Activated T-cell treated with anti-CD3 and anti-CD28 coated beads for 48 hours (primary cell): ENCODE results near the gene SLC35E4.
"Not testable (repeated sequence)": the region's sequence is repeated elsewhere in the genome, so short reads cannot be mapped to it uniquely, and the experiment has no call there.

ENCODE experiments used
- DNase-seq: peaks from one replicate; pipeline ENCODE4 v3.0.0-alpha.2; 2020; ENCODE audit warnings: low read depth

Gene SLC35E4

GRCh38 chr22:30611197-30611596 is 24.4 kb upstream of the SLC35E4 start:
- no peak for DNase-seq

GRCh38 chr22:30612789-30613188 is 22.8 kb upstream of the SLC35E4 start:
- no peak for DNase-seq

DNA sequence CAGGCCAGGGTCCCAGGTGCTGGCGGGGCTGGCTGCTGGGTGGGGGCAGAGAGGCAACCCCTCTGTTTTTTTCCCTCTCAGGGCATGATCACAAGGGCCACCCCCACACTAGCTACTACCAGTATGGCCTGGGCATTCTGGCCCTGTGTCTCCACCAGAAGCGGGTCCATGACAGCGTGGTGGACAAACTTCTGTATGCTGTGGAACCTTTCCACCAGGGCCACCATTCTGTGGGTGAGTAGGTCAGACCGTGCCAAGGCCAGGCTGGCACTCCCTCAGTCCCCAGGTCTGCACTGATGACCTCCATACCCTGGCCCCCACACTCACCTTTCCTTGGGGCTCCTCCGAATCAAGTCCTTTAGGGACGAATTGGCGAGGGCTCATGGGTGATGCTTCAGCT is 21.3 kb upstream of the SLC35E4 start:
- DNase-seq = no peak

DNA sequence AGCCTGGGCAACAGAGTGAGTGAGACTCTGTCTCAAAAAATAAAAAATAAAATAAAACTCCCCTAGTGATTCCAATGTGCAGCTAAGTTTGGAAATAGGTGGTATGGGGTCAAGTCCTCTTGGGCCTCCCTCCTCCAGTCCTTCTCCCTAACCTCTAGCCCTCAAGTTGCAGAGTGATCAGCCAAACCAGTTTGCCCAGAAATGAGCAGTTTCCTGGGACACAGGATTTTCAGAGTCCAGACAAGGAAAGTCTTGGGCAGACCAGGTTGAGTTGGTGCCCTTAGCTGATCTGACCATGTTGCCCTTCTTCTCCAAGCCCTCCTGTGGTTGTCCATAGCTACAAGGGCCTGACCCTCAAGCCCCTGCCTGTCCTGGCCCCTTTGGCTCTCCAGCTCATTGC is 20.7 kb upstream of the SLC35E4 start:
- DNase-seq = no peak

DNA sequence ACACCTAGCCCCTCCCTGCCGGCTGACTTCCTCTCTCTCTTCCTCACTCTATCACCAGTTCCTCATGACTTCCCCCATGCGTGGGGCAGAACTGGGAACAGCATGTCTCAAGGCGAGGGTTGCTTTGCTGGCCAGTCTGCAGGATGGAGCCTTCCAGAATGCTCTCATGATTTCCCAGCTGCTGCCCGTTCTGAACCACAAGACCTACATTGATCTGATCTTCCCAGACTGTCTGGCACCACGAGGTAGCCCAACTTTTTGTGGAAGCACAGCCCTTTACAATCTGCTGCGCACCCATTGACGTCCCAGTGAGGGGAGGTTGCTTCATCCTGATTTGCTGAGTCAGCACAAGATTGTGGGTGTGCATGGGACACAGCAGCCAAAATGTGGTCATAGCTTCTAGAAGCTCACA is 20.0 kb upstream of the SLC35E4 start:
- no peak for DNase-seq

DNA sequence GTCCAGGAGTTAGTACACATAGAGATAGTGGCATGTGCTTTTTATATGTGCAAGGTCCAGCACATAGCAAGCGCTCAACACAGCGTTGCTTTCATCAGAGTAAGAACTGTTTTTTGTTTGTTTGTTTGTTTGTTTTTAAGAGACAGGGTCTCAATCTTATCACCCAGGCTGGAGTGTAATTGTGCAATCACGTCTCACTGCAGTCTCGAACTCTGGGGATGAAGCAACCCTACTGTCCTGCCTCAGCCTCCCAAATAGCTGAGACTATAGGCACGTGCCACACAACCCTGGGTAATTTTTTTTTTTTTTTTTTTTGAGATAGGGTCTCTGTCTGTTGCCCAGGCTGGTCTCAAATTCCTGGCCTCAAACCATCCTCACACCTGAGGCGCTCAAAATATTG is 17.8 kb upstream of the SLC35E4 start:
- no peak for DNase-seq

- not testable (repeated sequence) for DNase-seq
Measured at GRCh38 chr22:30619909-30620308, 15.7 kb upstream of the SLC35E4 start.

DNA sequence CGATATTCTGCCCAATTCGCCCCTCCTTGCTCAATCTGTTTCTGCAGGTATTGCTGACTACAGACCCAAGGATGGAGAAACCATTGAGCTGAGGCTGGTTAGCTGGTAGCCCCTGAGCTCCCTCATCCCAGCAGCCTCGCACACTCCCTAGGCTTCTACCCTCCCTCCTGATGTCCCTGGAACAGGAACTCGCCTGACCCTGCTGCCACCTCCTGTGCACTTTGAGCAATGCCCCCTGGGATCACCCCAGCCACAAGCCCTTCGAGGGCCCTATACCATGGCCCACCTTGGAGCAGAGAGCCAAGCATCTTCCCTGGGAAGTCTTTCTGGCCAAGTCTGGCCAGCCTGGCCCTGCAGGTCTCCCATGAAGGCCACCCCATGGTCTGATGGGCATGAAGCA is 9.2 kb upstream of the SLC35E4 start:
- no peak for DNase-seq

- DNase-seq = no peak
Measured at GRCh38 chr22:30627471-30627870, 8.1 kb upstream of the SLC35E4 start.

DNA sequence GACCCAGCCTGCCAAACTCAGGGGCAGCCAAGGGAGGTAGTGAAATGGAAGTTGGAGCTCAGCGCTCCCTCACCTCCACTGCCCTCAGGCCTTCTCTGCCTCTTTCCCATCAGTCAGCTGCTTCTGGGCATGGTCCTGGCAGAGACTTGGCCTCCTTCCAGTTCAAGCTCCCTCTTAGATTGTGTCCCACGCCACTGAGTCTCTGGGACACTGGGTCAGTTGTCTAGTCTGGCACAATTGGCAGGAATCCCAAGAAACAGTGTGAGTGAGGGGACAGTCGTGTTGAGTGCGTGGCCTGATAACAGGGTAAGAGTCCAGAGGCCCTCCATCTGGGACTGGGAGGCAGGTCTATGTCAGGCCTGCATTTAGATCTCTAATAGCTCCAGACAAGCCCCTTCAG is 7.1 kb upstream of the SLC35E4 start:
- DNase-seq = no peak

DNA sequence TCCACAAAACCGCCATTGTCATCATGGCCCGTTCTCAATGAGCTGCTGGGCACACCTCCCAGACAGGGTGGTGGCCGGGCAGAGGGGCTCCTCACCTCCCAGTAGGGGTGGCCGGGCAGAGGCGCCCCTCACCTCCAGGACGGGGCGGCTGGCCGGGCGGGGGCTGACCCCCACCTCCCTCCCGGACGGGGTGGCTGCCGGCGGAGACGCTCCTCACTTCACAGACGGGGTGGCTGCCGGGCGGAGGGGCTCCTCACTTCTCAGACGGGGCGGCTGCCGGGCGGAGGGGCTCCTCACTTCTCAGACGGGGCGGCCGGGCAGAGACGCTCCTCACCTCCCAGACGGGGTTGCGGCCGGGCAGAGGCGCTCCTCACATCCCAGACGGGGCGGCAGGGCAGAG is 4.1 kb upstream of the SLC35E4 start:
- not testable (repeated sequence) for DNase-seq

GRCh38 chr22:30634471-30635233 is 929 bp upstream of the SLC35E4 start:
- peak; percentile 85 for DNase-seq

DNA sequence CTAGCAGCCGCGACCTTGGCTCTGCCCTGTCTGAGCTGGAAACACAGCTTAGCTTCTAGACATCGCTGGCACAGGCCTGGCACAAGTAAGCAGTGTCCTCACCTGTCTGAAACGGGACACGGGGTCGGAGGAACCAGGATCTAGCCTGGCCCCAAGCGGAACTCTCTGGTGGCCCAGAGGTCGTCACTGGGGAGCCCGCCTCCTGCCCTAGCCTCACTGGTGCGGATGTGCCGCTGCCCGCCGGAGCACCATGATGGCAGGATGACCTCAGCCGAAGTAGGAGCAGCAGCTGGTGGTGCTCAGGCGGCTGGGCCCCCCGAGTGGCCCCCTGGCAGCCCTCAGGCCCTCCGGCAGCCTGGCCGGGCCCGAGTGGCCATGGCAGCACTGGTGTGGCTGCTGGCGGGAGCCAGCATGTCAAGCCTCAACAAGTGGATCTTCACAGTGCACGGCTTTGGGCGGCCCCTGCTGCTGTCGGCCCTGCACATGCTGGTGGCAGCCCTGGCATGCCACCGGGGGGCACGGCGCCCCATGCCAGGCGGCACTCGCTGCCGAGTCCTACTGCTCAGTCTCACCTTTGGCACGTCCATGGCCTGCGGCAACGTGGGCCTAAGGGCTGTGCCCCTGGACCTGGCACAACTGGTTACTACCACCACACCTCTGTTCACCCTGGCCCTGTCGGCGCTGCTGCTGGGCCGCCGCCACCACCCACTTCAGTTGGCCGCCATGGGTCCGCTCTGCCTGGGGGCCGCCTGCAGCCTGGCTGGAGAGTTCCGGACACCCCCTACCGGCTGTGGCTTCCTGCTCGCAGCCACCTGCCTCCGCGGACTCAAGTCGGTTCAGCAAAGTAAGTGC is 871 bp downstream of the SLC35E4 start:
- DNase-seq = no peak

DNA sequence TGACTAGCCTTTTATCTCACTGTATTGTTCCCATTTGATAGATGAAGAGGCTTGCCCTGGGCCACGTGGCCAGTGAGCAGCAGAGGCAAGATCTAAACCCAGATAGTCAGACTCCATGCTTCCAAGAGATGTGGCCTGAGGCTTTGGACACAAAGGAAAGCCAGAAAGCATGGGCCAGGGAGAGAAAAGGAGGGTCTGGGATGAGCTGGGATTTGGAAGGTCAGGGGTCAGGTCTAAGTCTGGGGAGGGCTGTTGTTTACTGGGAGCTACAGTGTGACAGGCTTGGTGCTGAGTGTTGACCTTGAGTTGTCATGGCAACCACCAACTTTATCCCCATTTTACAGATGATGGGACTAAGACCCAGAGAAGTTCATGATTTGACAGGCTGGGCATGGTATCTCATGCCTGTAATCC is 2.1 kb downstream of the SLC35E4 start:
- no peak for DNase-seq

DNA sequence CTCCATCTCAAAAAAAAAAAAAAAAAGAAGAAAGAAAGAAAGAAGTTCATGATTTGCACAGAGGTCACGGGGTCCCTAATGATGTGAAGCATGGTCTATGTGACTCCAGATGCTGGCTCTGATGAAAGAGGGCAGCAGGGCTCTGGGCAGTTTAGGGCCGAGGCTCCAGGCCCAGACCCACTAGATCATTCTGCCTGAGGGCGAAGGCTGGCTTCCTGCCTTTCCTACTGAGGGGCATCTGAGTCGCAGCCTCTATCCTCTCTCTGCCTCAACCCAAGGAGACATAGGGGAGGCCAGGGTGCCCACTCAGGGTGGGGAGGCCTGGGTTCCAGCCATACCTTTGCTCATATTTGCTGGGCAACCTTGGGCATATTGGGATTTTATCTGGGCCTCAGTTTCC is 4.8 kb downstream of the SLC35E4 start:
- DNase-seq = no peak

DNA sequence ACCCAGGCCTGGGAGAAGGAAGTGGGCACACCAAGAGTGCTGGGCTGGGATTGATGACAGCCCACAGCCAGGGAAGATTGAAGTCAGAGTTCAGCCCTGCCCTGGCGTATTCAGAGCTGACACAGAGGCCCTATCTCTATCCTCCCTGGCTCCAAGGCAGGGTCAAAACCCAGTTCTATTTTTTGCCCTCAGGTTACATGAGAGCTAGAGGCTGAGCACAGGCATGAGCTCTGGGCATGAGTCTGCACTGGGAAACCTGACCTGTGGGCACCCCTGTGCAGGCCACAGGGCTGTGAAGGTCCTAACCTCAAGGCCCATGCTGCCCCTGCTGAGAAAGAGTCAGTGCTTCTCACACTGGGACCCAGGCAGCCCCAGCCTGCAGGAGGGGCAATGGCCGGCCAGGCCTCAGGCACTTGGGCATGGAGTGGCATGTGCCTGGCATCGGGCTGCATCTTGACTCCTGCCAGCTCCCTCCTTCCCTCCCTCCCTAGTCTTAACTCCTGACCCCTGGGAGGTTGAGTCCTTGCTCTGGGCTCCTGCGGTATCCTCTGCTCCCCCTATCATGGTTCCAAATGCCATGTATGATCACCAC is 5.4 kb downstream of the SLC35E4 start:
- no peak for DNase-seq

DNA sequence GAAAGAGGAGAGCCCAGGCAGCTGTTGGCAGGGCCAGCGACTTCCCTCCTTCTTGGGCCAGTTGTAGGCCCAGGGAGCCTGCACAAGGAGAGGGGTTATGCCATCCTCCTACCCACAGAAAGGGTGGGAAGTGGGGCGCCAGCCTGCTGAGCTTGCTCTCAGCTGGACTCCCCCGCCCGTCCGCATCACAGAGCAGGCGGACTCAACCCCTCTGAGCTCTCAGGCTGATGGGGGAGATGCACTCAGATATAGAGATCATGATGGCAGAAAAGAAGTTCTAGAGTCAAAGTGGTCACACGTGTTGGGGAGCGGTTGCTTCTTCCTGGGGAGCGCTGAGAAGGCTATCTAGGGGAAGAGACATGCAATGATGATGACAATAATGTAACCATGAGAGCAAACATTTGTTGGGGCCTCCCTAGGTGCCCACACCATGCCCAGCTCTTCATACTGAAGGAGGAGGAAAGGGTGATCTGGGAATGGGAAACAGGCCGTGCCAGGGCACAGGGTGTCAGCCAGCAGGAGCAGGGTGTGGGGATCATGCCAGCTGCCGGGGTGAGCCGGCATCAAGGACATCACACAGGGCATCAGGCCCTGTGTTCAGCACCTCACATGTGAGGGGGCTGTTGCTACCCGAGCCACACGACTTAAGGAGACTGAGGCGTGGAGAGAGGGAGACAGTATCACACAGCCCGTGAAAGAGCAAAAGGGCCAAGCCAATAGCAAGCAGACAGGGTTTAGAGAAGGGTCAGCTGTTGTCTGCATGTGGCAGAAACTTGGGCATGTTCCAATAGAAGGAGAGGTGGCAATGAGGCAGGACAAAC is 7.7 kb downstream of the SLC35E4 start:
- no peak for DNase-seq

- no peak for DNase-seq
Measured at GRCh38 chr22:30646518-30647160, 11.1 kb downstream of the SLC35E4 start.

- no peak for DNase-seq
Measured at GRCh38 chr22:30647536-30647935, 12.0 kb downstream of the SLC35E4 start.

DNA sequence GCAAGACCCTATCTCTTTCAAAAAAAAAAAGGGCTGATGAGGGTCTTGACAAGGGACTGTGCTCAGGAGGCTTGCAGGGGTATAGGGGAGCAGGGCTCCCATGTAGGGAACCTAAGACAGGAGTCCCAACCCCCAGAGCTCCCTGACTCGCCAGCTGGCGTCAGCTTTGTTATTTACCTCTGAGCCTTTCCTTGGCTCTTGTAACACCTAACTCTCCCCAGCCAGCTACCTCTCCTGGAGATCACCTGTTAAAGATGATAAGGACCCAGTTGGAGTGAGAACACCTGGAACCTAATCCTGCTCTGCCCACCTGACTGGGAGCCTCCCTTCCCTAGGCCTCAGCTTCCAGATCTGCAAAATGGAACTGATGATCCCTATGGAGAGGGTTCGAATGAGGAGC is 13.2 kb downstream of the SLC35E4 start:
- DNase-seq = no peak

- peak; percentile 81 for DNase-seq
Measured at GRCh38 chr22:30649430-30650007, 13.9 kb downstream of the SLC35E4 start.
